Left lung (tissue), 10 donors: ENCODE measurements around the gene CFTR. TPM values are rescaled to one million over a fixed set of nuclear protein-coding genes. Genes with fewer than 3 reads are reported as not detected.
A peak's percentile ranks its signal among the peaks of the same experiment; 100 is the strongest.

Experiments
- ATAC-seq: fragments of 200-7000 bp; cut with Tn5 transposase; one replicate; pipeline ENCODE4 v1.9.1; 2020; ENCODE audit warnings: moderate library complexity
- DNase-seq, 4 donors: peaks; one replicate each; pipeline ENCODE4 v3.0.0-alpha.2; 2013 to 2020
- H3K27ac ChIP-seq, 2 donors: fragments of 200-600 bp; sonication (generic) in 1 of 2; one replicate each; pipeline versions ENCODE4 v1.5.0 to v1.8.0; 2020 to 2021
- H3K27me3 ChIP-seq, 2 donors: fragments of 200-600 bp; sonication (generic) in 1 of 2; one replicate each; pipeline versions ENCODE4 v1.5.0 to v1.8.0; 2020 to 2021
- H3K36me3 ChIP-seq, 2 donors: fragments of 200-600 bp; sonication (generic) in 1 of 2; one replicate each; pipeline versions ENCODE4 v1.5.0 to v1.8.0; 2020 to 2021
- H3K4me1 ChIP-seq, 2 donors: fragments of 200-600 bp; one replicate each; pipeline ENCODE4 v1.8.0; 2021
- H3K4me3 ChIP-seq, 2 donors: fragments of 200-600 bp; sonication (generic) in 1 of 2; one replicate each; pipeline versions ENCODE4 v1.5.0 to v1.8.0; 2020 to 2021; ENCODE audit warnings: mild to moderate bottlenecking in 1 of 2
- H3K9me3 ChIP-seq, 2 donors: fragments of 200-600 bp; sonication (generic) in 1 of 2; one replicate each; pipeline versions ENCODE4 v1.5.0 to v1.8.0; 2020 to 2021
- intact Hi-C, 2 donors: fragments of 100-400 bp; cut with DNase I; formaldehyde crosslinking; loops; one replicate each; pipeline versions ENCODE4 v1.11.2 to v1.14.2; 2022
- polyA plus RNA-seq, 6 donors: library from polyadenylated mRNA; unstranded; fragments of 120-200 nt; gene quantifications; one replicate each; pipeline ENCODE4 v1.2.1, GENCODE V29; 2013; ENCODE audit not compliant: insufficient read length in 6 of 6
- total RNA-seq, 2 donors: library from RNA; stranded (reverse); fragmentation: NEBNext Ultra II Directional; extraction: Animal tissue kit (Norgen Biotek cat#: 25700); gene quantifications; one replicate each; pipeline ENCODE4 v1.2.1, GENCODE V29; 2021
- TF ChIP-seq, protein P1 (sequence below), 2 donors: fragments of 200-600 bp; sonication (generic) in 1 of 2; IDR thresholded peaks; one replicate each; pipeline versions ENCODE4 v1.5.0 to v1.8.0; 2021; ENCODE audit warnings: antibody characterized with exemption in 2 of 2
- donor health status: DM: no; HTN: yes; CAD: no.
- donor health status: DM: no; HTN: no; CAD: no.

Gene CFTR
- total and polyA plus RNA-seq, 8 donors, result 15.4 to 40.6 (median 31.2) TPM

DNA sequence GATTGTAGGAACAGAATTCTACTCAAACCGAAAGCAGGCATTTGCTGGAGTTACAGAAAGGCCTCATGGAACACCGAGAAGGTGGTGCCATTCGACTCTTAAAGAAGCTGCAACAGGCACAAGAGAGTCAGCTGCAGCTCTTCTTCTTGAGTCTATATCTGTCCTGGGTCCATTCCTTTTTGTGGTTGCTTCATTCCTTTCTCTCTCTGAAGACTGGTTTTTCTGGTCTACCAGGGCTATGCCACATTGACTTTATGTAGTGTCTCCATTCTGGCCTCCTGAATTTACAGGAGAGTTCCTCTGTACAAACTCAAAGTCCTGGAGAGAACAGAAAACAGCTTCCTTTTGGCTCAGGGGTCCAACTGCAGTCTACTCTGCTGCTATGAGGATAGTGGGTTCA, 132.8 kb downstream of the CFTR start:
- ATAC-seq, result no peak
- no peak for DNase-seq
- TF ChIP-seq, protein P1, sequence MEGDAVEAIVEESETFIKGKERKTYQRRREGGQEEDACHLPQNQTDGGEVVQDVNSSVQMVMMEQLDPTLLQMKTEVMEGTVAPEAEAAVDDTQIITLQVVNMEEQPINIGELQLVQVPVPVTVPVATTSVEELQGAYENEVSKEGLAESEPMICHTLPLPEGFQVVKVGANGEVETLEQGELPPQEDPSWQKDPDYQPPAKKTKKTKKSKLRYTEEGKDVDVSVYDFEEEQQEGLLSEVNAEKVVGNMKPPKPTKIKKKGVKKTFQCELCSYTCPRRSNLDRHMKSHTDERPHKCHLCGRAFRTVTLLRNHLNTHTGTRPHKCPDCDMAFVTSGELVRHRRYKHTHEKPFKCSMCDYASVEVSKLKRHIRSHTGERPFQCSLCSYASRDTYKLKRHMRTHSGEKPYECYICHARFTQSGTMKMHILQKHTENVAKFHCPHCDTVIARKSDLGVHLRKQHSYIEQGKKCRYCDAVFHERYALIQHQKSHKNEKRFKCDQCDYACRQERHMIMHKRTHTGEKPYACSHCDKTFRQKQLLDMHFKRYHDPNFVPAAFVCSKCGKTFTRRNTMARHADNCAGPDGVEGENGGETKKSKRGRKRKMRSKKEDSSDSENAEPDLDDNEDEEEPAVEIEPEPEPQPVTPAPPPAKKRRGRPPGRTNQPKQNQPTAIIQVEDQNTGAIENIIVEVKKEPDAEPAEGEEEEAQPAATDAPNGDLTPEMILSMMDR (IDR thresholded peaks at IDR 0.05), result no peak
- no peak overlapping the region for H3K4me3 ChIP-seq
- H3K27ac ChIP-seq, result no peak overlapping the region
- no peaks in the 10 kb centered on the region for H3K27me3 ChIP-seq
- no peaks in the 10 kb centered on the region for H3K4me1 ChIP-seq
- H3K9me3 ChIP-seq, result no peaks in the 10 kb centered on the region
- intact Hi-C loops, result no loop called here
- H3K36me3 ChIP-seq, result no peaks in the 10 kb centered on the region

DNA sequence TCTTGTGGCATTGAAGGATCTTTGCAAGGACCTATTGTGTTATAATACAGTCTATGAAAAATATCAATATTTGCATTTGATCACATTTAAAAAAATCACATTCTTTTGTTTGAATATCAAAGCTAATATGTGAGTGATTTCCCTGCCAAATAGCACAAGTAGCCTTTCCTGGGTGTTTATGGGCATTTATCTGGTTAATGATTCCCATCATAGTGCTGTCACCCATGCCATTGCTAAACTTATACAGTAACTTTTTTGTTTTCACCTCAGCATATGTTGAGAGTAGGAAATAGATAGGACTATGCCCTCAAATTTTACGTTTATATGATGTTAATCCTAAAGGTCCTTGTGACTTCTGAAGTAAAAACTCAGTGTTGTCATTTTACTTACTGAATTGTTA, 136.9 kb downstream of the CFTR start:
- Histone ChIP-seq H3K36me3 (no peaks in the 10 kb centered on the region), H3K27ac (no peak overlapping the region), H3K27me3 (no peaks in the 10 kb centered on the region), H3K4me1 (no peaks in the 10 kb centered on the region), H3K9me3 (no peaks in the 10 kb centered on the region), H3K4me3 (no peak overlapping the region)
- ATAC-seq (no peak), DNase-seq (no peak)
- TF ChIP-seq, protein P1 (IDR thresholded peaks at IDR 0.05), result no peak
- intact Hi-C loops, result no loop called here

DNA sequence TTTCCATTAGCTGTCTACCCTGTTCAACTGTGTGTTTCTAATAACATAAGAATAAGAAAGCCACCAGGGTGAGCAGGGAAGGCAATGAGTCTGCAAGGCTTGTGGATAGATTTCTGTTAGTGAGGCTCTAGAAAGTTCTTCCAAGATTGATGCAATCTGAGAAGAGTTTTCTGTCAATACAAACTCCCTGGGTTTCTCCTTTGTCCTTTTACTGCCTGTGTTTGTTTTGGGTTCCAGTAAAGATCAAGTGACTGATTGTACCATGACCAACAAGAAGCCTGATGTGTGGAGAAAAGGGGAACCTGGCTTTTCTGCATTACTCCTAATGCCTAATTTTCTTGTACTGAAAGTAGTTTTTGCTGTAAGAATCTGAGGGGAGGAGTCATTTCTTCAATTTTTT, 139.9 kb downstream of the CFTR start:
- intact Hi-C loops, result no loop called here
- no peak overlapping the region for H3K27ac ChIP-seq
- H3K4me3 ChIP-seq, result no peak overlapping the region
- no peak for ATAC-seq
- no peak for DNase-seq
- no peaks in the 10 kb centered on the region for H3K36me3 ChIP-seq
- no peaks in the 10 kb centered on the region for H3K4me1 ChIP-seq
- no peaks in the 10 kb centered on the region for H3K9me3 ChIP-seq
- no peaks in the 10 kb centered on the region for H3K27me3 ChIP-seq
- TF ChIP-seq, protein P1 (IDR thresholded peaks at IDR 0.05), result no peak

DNA sequence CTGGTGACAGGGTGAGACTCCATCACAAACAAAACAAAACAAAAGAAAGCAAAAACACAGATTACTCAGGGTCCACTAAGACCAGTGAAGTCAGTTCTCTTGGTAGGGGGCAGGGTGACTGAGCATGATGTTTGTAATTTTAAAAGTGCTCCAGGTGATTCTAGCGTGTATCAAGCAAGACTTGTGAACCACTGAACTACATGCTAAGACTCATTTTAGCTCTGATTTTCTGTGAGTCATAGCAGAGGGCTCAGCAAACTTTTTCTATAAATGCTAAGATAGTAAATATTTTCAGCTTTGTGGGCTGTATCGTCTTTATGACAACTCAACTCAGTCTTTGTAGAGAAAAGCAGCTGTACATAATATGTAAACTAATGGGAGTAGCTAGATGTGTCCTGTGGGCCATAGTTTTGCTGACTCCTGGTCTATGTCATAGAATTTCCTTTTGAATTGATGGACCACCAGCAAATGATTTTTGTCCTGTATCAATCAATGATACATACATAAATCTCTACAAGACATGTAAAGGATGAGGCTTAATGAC, 141.3 kb downstream of the CFTR start:
- intact Hi-C loops, result no loop called here
- Histone ChIP-seq H3K4me1 (no peaks in the 10 kb centered on the region), H3K4me3 (no peak overlapping the region), H3K27ac (no peak overlapping the region), H3K9me3 (no peaks in the 10 kb centered on the region), H3K27me3 (no peaks in the 10 kb centered on the region), H3K36me3 (no peaks in the 10 kb centered on the region)
- TF ChIP-seq, protein P1 (IDR thresholded peaks at IDR 0.05), result no peak
- no peak for DNase-seq
- ATAC-seq, result no peak

DNA sequence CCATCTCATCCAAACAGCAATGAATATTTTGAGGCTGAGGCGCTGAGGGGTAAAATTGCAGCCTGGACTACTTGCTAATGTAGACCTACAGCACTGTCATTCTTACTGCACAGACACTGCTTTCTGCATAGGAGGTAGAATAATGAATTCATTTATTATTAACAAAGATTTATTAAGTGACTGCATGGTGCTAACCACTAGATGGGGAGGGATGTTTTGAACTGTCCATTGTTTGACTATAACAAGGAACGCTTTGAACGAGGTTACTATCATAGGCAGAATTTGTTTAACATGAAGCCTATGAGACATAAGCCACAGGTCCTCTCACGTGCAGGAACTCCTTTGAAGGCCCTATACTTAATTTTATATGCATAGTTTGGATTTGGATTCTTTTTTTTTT, 143.8 kb downstream of the CFTR start:
- TF ChIP-seq, protein P1 (IDR thresholded peaks at IDR 0.05), result no peak
- Histone ChIP-seq H3K27me3 (no peaks in the 10 kb centered on the region), H3K4me1 (no peaks in the 10 kb centered on the region), H3K27ac (no peak overlapping the region), H3K9me3 (no peaks in the 10 kb centered on the region), H3K4me3 (no peak overlapping the region), H3K36me3 (no peaks in the 10 kb centered on the region)
- ATAC-seq, result peak; percentile 79
- intact Hi-C loops, result no loop called here
- DNase-seq, result no peak
